ENCODE data around the gene TACR1.
A peak's percentile ranks its signal among the peaks of the same experiment; 100 is the strongest.
"Not testable (repeated sequence)": the region's sequence is repeated elsewhere in the genome, so short reads cannot be mapped to it uniquely, and the experiment has no call there.

Gene TACR1

DNA sequence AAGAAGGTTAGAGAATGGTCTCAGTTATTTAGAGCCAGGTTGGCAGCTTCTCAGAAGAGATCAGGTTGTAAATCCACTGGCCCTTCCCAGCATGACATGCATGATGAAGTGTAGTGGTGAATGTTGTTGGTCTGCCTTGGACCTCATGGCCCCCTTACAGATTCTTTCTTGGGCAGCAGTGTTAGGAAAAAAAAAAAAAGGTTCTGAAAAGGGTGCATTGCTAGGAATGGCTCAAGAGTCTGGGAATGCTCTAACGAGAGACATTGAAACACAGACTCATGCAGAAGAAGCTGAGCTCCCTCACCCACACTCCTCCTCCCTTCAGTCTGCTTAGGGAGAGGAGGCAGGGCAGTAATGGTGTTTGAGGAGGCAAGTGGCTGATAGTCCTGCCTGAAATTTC lies 135.4 kb downstream of the TACR1 start:
- DNase-seq (ENCODE audit: extremely low spot score, insufficient read length, low read depth) (no peak), FAIRE-seq (no peak)

DNA sequence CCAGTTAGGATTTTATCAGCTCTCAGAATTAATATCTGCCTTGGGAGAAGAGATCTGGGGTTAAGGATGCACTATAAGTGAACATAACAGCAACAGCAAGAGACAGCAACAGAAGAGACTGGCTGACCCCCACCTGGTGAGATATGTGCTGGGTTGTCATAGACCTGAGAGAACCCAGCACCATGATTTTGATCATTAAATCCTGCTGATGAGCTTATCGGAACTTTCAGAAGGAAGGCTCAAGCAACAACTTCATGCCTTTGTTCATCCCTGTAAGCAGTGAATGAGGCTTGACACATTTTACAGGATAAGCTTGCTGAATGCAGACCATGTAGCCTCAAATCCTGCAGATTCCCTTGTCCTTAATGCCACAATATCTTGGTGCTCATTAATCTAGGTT lies 140.9 kb downstream of the TACR1 start:
- FAIRE-seq (no peak), DNase-seq (ENCODE audit: extremely low spot score, insufficient read length, low read depth) (no peak)

DNA sequence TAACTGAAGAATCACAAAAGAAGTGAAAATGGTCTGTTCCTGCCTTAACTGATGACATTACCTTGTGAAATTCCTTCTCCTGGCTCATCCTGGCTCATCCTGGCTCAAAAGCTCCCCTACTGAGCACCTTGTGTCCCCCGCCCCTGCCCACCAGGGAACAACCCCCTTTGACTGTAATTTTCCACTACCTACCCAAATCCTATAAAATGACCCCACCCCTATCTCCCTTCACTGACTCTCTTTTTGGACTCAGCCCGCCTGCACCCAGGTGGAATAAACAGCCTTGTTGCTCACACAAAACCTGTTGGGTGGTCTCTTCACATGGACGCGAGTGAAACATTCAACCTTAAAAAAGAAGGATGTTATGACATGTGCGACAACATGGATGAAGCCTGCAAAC lies 142.2 kb downstream of the TACR1 start:
- not testable (repeated sequence) for DNase-seq (ENCODE audit: extremely low spot score, insufficient read length, low read depth)

DNA sequence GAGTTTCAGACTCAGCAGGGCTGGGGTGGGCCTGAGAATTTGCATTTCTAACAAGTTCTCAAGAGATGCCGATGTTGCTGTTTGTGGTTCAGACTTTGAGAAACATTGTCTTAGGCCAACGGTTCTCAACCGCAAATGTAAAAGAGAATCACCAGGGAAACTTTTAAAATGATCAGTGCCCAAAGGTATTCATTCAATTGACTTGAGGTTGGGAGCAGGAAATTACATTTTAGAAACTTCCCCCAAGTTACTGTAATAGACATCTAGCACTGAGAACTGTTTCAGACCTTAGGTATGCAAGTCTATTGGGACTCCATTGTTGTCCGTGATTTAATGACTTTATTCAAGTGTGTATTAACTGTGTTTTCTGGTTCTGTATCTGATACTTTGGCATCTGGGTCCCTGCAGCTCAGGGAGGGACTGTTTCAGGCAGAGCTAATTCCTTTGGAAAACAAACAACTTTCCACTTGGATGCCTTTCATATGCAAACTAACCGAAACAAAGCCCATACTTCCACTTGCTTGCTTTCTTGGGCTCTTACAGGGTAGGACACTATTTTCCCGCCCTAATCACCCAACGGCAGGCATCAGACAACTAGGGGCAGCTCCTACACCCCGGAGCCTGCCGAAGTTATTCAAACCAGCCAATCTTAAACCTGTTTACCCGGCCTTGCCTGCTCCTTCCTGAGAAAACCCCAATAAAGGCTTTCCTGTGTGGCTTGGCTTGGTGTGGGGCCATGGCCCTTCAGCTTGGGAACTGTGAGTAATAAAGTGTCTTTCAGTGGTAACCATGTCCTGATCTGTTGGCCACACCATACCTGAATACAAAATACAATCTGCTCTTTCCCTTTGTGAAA lies 143.3 kb downstream of the TACR1 start:
- DNase-seq (ENCODE audit: extremely low spot score, insufficient read length, low read depth), result no peak
- peak; percentile 74 for FAIRE-seq

More for the DNA sequence above, 142.2 kb downstream of the TACR1 start:
- FAIRE-seq, result not testable (repeated sequence)

DNA sequence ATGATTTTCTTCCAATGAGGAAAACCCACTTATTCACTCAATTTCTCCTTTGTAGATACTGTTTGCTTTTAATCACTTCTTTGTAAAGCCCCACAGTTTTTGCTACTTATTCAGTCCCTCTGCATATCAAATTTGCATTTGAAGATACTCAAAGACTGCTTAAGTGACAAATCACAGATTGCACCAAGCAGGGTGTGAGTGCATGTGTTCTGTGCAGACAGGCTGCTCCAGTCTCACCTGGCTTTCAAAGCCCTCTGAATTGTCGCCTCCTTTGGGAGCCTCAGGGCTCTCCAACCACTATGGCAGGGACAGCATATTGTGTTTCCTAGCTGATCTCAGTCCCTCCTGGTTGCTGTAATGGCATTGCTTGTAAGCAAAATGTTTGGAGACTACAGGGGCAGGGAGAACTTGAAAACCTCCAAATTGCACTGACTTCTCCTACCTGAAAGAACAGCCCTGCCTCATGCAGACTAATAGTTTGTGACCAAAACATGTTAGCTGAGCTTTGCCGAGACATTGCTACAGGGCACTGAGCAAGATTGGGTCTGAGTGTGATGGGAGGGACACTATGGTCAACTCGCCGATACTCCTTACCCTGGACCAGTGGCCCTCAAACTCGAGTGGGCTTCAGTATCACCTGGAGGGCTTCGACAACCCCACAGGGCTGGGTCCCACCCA lies 144.0 kb downstream of the TACR1 start:
- FAIRE-seq (no peak), DNase-seq (ENCODE audit: extremely low spot score, insufficient read length, low read depth) (no peak)

DNA sequence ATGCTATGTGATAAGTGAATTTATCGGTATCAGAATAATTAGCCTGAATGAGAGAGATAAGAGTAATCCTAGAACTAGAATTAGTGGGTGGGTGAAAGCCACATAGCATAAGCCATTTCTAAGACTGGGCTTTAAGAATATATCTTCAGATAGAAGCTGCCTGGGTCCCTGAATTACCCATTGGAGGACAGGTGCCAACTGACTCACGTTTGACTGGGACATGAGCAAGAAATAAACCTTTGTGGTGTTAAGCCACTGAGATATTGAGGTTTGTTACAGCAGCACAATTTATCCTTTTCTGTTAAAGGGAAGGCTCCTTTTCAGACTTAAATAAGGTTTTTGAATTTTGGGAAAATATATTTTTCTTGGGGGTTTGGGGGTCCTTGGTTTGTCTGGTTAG lies 145.0 kb downstream of the TACR1 start:
- FAIRE-seq, result no peak
- DNase-seq (ENCODE audit: extremely low spot score, insufficient read length, low read depth), result no peak

DNA sequence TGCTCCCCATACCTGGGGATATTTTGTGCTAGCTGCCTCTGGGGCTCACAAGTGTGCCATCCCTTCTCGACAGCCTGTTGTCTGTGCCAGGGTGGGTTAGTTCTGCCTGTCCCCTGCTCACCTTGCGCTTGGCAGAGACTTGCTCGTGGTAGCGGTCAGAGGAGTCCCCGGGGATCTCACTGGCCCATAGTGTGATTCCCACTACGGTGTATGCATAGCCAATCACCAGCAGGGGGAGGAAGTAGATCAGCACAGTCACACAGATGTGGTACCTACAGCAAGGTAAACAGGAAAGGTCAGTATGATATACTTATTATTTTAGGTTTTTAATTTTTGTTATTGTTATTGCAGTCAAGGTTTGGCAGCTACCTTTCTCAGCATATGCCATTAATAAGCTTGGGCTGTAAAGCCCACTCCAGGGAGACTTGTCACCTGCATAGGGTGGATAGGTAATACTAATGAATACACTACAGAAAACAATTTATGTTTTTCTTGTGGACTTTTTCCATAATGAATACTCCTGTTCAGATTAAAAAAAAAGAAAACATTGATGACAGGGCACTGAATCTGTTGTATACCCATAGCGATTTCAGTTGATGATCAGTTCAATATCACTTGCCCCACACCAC lies 145.7 kb downstream of the TACR1 start:
- FAIRE-seq, result peak; percentile 75
- peak; percentile 32 for DNase-seq (ENCODE audit: extremely low spot score, insufficient read length, low read depth)

DNA sequence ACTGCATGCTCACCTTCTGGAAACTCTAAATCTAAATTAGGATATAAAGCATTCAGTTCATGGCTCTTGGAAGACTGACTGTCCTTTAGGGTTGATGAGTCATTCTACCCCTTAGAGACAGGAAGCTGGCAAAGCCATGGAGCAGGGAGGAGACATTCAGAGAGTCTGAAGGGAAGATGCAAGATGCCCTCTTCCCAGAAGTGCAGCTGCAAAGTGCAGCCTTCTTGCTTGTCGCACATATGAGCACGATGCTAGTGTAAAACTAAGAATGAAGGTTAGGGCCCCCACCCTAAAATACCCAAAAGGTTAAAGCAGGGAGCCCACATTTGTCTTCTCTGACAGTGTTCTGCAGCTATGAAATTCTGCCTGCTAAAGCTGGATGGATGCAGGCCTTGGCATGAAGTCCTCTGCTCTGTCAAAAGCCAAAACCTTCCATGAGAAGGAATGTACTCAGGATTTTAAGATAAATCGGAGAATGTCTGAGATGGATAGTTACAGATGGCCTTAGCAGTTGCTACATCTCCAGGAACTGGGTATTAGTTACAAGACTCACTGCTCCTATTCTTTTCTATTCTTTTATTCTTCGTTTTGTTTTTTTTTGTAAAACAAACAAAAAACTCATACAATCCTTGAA lies 151.2 kb downstream of the TACR1 start:
- DNase-seq (ENCODE audit: extremely low spot score, insufficient read length, low read depth) (no peak), FAIRE-seq (no peak)

DNA sequence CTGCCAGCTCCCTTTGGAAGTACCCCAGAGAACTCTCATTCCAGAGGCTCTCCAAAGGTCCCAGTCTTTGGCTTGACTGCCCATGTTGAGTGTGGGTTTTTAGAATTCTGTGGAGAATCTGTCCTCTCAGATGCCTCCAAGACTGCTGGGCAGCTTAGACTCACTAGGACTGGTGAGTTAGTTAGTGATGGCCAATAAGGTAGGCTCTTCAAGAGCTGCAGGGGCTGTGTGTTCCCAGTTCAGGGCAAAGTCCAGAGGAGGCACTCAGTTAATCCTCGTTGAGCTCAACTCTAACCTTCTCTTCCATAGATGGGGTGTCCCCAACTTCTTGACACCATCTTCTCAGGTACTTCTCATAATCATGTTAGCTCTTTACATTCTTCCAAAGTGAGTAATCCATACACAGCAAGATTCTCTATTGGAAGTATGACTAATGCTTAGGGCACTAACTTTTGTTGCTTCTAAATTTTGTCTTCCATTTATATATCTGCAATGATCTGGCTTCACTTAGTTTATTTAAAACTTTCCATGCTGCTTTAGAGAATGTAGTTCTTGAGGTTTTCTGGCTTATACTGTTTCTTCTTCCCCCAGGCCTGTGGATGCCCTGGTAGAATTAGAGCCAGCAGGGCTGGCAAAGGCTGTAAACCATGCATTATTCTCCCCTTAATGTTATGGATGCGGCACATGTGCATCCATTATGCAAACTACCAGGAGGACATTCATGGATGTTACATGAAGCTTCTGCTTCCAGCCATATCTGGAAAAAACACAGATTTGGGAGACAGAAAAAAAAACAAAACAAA lies 151.9 kb downstream of the TACR1 start:
- DNase-seq (ENCODE audit: extremely low spot score, insufficient read length, low read depth), result no peak

DNA sequence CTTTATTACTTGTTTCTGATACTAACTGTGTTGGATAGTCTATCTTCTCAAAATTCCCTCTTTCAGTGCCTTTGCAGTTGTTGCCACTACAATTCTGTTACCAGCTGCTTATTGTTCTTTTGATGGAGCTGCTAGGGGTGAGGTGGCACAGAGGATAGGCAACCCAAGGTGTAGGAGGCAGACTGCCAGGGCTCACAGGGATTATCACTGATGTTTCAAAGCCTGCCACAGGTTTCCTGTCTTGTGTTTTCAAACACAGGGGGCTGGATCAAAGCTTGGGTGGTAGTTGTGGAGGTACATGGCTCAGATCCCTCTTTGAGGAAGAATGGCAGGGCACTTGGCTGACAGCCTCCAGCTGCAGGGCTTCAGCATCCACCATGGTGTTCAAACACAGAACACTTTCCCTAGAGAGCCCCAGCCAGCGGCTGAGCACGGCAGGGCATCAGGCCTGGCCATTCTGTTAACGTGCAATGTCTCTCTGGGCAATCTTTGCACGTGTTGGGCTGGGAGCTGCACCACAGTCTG lies 153.7 kb downstream of the TACR1 start:
- FAIRE-seq (no peak), DNase-seq (ENCODE audit: extremely low spot score, insufficient read length, low read depth) (no peak)

More for the DNA sequence above, 151.9 kb downstream of the TACR1 start:
- no peak for FAIRE-seq

DNA sequence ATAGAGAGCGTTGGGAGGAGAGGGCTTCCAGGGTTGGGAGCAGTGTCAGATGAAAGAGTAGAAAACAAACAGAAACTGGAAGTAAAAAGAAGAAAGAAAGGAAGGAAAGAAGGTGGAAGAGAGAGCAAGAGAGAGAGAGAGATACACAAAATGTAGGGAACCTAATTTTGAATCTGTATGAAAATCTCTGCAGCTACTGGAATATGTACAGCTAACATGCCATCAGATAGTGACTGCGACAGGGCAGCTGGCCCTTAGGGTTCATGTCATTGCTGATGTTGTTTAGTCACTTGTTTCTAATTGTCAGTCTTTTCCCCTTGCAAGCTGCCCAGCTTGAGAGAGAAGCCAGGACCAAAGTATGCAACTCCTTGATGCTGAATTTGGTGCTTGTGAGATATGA lies 155.0 kb downstream of the TACR1 start:
- FAIRE-seq, result no peak
- no peak for DNase-seq (ENCODE audit: extremely low spot score, insufficient read length, low read depth)

DNA sequence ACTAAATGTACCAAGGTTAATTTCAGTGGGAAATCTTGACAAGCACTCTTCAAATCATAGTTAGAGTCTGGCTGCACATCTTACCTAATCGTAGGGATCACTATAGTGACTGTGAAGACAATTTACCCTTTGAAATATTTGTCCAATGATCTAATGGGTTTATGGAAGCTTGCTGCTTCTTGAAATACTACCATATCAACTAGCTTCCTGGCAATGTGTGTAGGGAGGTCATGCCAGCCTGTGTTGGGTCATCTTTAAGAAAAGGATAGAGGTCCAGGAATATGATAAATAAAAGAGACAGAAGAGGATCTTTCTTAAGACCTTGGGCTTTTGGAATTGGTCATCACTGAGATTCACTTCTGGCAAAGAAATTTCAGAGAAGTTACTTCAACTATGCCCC lies 156.5 kb downstream of the TACR1 start:
- FAIRE-seq (no peak), DNase-seq (ENCODE audit: extremely low spot score, insufficient read length, low read depth) (no peak)

DNA sequence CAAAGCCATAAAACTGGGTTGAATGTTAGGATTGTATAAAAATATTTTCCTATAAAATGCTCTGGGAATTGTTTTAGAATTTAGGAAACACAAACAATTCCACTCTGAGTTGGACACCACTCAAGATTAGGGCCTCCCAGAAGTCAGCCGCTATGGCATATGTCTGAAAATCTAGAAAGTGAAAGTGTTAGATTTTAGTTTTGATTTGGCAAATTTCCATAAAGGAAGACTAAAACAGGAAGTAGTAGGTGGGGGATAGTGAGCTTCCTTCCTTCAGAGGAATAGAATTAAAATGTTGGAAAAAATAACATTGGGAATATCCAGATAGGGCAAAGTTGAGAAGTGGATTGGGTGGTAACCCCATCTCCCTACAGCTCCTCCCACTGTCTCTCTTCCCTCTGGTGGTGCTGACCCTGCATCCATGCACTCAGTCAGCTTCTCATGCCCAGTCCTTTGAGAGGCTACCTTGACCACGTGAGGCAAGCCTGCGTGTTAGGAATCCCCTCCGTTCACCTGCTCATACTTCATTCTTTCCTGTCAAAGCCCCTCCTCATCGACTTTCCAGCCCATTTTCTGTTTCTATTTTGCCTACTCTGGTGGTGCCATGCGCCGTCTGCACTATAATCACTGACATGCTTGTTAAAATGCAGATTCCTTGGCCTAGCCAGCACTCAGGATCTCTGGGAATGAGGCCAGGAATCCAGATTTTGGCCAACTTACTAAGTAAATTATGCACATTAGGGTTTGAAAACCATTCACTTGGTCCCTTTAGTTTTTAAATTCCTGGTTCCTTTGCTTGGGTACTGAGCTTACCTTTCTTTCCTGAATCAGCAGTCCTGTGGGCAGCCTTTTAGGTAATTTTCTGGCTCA lies 157.4 kb downstream of the TACR1 start:
- DNase-seq (ENCODE audit: extremely low spot score, insufficient read length, low read depth) (no peak), FAIRE-seq (no peak)

DNA sequence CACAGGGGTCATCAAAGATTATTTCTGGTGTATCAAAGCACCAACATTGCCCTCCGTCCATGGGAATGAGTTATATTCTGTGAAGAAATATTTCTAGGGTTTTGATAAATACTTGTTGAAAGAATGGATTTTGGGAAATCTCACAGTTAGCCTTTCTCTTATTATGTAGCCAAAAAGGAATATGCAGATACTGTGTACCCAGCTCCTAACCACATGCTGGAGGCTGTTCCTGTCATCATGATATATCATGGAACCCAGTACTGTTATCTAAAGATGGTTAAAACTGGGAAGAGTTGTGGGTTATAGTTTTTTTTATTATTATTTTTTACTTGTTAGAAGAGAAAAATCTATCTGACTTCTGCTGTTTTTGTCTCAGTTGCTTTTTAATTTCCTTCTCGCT lies 158.1 kb downstream of the TACR1 start:
- FAIRE-seq, result no peak
- no peak for DNase-seq (ENCODE audit: extremely low spot score, insufficient read length, low read depth)

DNA sequence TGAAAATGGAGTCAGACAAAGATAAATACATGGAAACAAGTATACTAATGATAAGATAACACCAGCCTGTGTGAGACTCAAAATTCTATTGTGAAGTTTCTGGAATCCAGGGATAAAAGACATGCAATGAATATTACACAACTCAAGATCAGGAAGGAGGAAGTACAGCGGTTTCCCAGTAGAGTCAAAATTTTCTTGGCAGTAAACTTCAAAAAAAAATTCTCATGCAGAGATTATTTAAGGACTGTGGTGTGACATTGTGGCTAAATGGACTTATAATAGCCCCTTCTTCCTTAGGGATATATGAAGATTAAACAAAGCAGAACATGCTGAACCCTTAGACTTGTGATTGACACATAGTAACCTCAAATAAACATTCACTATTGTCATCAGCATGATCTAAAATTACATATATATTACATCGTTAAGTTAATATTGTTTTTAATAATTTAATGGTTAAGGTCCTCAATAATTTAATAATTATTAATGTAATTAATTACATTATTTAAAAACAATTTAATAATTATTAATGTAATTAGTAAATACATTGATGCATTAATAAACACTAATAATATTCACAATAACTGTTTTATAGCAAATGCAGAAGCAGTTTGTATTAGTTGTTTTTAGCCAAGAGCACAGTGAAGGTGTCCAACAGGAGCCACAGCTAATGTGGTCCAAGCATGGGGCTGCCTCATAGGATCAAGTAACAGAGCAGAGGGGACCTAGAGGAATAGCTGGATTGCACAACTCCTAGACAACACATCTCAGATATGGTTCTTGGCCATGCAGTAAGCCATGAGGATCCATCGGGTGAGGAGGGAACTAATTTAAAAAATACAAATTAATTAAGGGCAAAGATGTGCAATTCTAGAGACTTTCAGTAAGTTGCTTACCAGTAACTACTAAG lies 163.6 kb downstream of the TACR1 start:
- DNase-seq (ENCODE audit: extremely low spot score, insufficient read length, low read depth), result no peak
- no peak for FAIRE-seq

DNA sequence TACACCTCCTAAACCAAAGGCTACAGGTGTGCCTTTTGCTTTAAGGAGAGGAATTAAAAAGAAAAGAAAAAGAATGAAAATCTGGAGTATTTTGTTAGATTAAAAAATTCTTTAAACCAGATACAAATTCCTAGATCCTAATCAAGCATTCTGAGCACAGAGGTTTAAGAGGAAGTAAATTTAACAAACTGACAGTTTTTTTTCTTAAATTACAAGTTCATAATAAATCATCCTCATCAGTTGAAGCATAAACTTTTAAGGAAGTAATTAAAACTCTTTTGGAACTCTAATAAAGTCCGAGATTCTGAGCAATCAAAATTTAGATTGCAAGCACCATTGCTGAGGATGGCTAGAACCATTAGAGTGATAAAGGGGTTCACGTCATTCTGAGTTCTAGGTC lies 165.8 kb downstream of the TACR1 start:
- DNase-seq (ENCODE audit: extremely low spot score, insufficient read length, low read depth), result no peak
- no peak for FAIRE-seq

DNA sequence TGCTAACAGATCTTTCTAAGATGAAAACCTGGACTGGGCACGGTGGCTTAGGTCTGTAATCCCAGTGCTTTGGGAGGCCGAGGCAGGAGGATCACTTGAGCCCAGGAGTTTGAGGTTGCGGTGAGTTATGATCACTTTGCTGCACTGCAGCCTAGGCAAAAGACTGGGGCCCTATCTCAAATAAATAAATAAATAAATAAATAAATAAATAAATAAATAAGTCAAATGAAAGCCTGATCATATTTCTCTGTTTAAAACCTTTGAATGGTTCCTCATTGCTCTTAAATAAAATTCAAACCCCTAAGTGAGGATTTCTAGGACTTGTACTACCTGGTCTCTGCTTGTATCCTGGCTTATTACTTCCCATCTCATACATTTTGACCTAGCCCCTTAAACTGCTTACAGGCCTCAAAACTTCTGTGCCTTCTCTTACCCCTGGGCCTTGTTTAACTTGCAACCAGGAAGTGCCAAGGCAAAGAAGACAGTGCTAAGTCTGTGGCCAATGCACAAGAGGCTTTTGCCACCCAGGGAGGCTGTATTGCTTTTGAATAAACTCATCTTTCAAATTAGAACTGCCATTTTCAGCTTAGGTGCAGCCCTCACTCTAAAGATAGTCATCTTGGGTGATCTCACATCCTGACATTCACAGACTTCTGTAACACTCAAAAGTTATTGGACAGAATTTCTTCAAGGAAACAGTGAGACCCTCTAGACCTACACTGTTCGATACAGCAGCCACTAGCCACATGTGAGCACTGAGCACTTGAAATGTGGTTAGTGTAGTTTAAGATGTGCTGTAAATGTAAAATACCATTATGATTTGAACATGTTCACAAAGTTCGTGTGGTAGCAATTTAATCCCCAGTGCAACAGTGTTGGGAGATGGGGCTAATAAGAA lies 167.2 kb downstream of the TACR1 start:
- no peak for FAIRE-seq
- no peak for DNase-seq (ENCODE audit: extremely low spot score, insufficient read length, low read depth)
